ENCODE measurements around the gene HOXA4. TPM values are rescaled to one million over a fixed set of nuclear protein-coding genes. Genes with fewer than 3 reads are reported as not detected.

Gene HOXA4
- total and polyA plus RNA-seq, 8 donors: 0.55 to 17.0 (median 4.2) TPM

DNA sequence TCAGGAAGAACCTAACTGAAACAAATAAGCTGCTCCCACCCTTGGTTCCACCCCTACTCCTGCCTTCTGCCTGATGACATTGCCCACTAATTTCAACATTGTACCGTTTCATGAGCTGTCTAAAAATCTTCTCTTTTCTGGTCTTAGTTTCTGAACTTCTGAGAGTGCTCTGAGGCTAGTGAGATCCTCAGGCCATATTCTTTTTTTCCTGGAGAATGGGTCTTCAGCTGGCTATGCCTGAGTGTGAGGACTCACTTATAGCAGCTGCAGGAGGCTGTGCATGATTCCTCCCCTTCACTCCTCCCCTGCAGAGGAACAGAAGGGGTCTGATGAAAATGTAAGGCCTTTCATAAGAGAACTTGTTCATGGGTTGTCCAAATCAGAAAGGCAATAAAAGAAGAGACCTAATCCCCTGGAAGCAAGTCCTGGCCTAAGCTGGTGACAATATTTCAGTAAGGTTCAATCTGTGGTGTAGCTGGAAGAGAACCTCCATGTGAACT is 11.1 kb downstream of the HOXA4 start:
- Histone ChIP-seq H3K9me3 (no peaks in the 10 kb centered on the region), H3K4me1 (peaks cover 19 to 54% (median 36%) of the 10 kb centered on the region in 4 donors), H3K4me3 (no peak overlapping the region), H3K27ac (peak overlapping the region in 4 of 5 donors; percentile 92 to 99 (median 95)), H3K27me3 (peaks cover 0 to 92% (median 48%) of the 10 kb centered on the region in 3 donors), H3K36me3 (no peaks in the 10 kb centered on the region)
- DNase-seq: no peak
- intact Hi-C loops (cut with DNase I; ENCODE audit: low total_unique reads): no loop called here
- TF ChIP-seq EP300 (IDR thresholded peaks at IDR 0.05) (no peak), POLR2A (IDR thresholded peaks at IDR 0.05) (no peak), CTCF (IDR thresholded peaks at IDR 0.05) (no peak), POLR2AphosphoS5 (IDR thresholded peaks at IDR 0.05) (no peak)
- WGBS, 5 donors: 17 to 60% (median 53%) methylated on average over 1 of the region's 1 CpG

DNA sequence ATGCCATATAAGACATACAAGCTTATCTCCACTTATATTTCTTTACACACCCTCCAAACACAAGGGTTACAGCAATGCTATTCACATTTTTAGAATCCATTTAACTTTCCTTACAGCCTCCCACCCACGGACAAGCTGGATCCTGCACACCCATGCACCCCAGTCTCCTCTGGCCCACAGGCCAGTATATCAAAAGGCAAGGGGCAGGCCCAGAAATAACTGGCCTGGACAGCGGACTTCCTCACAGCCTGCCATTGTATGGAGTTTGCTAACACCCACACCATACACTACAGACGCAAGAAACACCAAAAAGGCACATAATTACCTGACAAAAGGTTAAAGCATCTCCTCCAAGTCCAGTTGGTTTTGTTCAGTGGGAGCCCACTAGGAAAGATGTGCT is 12.0 kb downstream of the HOXA4 start:
- peaks cover 19 to 51% (median 33%) of the 10 kb centered on the region in 4 donors for H3K4me1 ChIP-seq
- intact Hi-C loops (cut with DNase I; ENCODE audit: low total_unique reads): no loop called here

DNA sequence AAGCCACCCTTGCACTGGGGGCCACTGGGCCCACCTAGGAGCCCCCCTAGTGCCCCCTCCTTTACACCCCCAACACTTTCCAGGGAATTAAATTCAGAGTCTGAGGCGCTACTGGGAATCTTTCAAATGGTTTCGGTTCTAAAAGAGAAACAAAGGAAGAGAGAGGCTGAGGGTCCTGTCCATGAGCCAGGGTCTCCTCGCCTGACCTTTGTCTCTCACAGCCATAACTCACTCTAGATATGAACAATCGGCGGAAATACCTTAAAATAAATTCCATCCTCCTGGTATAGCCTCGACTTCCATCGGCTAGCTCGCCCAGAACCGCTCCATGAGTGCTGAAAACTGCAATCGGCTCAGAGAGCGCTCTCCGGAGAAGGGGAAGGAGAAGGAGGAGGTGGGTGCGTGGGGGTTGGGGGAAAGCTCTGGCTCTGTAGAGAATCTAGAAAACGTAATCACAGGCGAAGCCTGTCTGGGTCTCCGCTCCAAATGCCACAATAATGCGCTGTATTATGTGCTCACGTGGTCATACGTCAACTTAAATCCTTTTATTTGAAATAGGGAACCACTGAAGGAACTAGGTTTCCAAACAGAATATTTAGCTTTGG is 12.6 kb downstream of the HOXA4 start:
- WGBS, 5 donors: 39 to 73% (median 46%) methylated on average over 19 of the region's 19 CpGs
- Histone ChIP-seq H3K27ac (peak overlapping the region; percentile 64 to 99 (median 94)), H3K4me3 (peak overlapping the region; percentile 47 to 55 (median 53)), H3K4me1 (peaks cover 19 to 47% (median 31%) of the 10 kb centered on the region in 4 donors), H3K9me3 (no peaks in the 10 kb centered on the region), H3K27me3 (peaks cover 0 to 92% (median 49%) of the 10 kb centered on the region in 3 donors), H3K36me3 (no peaks in the 10 kb centered on the region)
- no peak for TF ChIP-seq CTCF (IDR thresholded peaks at IDR 0.05)
- peak in 2 of 3 donors; percentile 24 to 47 for TF ChIP-seq POLR2AphosphoS5 (IDR thresholded peaks at IDR 0.05)
- peak in 1 of 2 donors; percentile 87 for DNase-seq
- intact Hi-C loops (cut with DNase I; ENCODE audit: low total_unique reads): no loop called here

More for the DNA sequence above, 12.0 kb downstream of the HOXA4 start:
- TF ChIP-seq EP300 (IDR thresholded peaks at IDR 0.05): no peak
- no peak for DNase-seq
- Histone ChIP-seq H3K27ac (peak overlapping the region; percentile 51 to 99 (median 94)), H3K4me3 (peak overlapping the region; percentile 47 to 55 (median 53)), H3K27me3 (peaks cover 0 to 92% (median 50%) of the 10 kb centered on the region in 3 donors), H3K36me3 (no peaks in the 10 kb centered on the region), H3K9me3 (no peaks in the 10 kb centered on the region)
- WGBS, 5 donors: 41 to 62% (median 53%) methylated on average over 3 of the region's 3 CpGs

GRCh38 chr7:27116962-27117886 is 13.3 kb downstream of the HOXA4 start:
- WGBS, 5 donors: 42 to 66% (median 55%) methylated on average over 12 of the region's 12 CpGs
- H3K27me3 ChIP-seq: peaks cover 0 to 90% (median 43%) of the 10 kb centered on the region in 3 donors
- H3K4me1 ChIP-seq: peaks cover 14 to 43% (median 29%) of the 10 kb centered on the region in 4 donors
- intact Hi-C loops (cut with DNase I; ENCODE audit: low total_unique reads): no loop called here
- H3K4me3 ChIP-seq: peak overlapping the region; percentile 47 to 55 (median 53)
- H3K9me3 ChIP-seq: no peaks in the 10 kb centered on the region
- peak in 1 of 2 donors; percentile 59 for DNase-seq
- H3K27ac ChIP-seq: peak overlapping the region; percentile 70 to 99 (median 94)
- TF ChIP-seq CTCF (IDR thresholded peaks at IDR 0.05): no peak
- TF ChIP-seq EP300 (IDR thresholded peaks at IDR 0.05): no peak
- TF ChIP-seq POLR2A (IDR thresholded peaks at IDR 0.05): no peak
- no peak for TF ChIP-seq POLR2AphosphoS5 (IDR thresholded peaks at IDR 0.05)
- no peaks in the 10 kb centered on the region for H3K36me3 ChIP-seq
